ENCODE data around the gene CAV2.

CAV2 gene

DNA sequence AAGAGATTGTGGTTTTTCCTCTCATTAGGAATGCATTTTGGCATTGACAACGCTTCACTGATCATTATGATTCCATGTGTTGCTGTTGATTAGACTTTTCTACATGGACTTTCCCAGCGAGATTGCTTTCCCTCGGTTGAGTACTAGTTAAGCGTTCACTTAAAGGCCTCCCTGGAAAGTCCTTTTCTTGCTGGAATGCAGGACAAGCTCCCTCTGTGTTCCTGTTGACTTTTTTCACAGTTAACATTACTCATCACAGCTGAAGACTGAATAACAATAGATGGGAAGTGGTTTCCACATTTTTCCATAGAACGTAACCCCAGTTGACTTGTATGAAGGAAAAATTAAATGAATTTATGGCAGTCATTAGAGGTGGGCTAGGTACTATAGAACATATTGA is 22.7 kb downstream of the CAV2 start:
- H3K18ac ChIP-seq (ENCODE audit: low read depth in 1 of 2, low read length in 2 of 2) = peak overlapping the region in 1 of 2 experiments; percentile 59
- H2BK12ac ChIP-seq (ENCODE audit: low read length in 2 of 2) = no peak overlapping the region
- no peak overlapping the region for H2BK5ac ChIP-seq (ENCODE audit: low read depth, low read length, poor library complexity, severe bottlenecking)
- H3K4ac ChIP-seq (ENCODE audit: low read depth in 1 of 2, low read length in 2 of 2) = no peak overlapping the region
- H4K91ac ChIP-seq (ENCODE audit: low read length) = no peak overlapping the region
- no peaks in the 10 kb centered on the region for H3K27me3 ChIP-seq (ENCODE audit: control insufficient read depth in 1 of 2, insufficient read depth in 1 of 2, low read length in 2 of 2)
- no peak overlapping the region for H2BK120ac ChIP-seq (ENCODE audit: low read depth, low read length)
- no peak overlapping the region for H3K4me2 ChIP-seq (ENCODE audit: low read length, poor library complexity, severe bottlenecking)
- WGBS = 8% methylated on average over 5 of the region's 5 CpGs
- H3K36me3 ChIP-seq (ENCODE audit: control insufficient read depth in 1 of 2, insufficient read depth in 2 of 2, low read depth in 1 of 2, low read length in 2 of 2) = peaks cover 0 to 9% of the 10 kb centered on the region in 2 experiments
- H3K23ac ChIP-seq (ENCODE audit: low read length in 2 of 2) = no peak overlapping the region
- no peak overlapping the region for H3K14ac ChIP-seq (ENCODE audit: low read length in 2 of 2)
- H4K8ac ChIP-seq (ENCODE audit: low read length) = no peak overlapping the region
- H3K4me3 ChIP-seq (ENCODE audit: insufficient read depth in 1 of 2, low read depth in 1 of 2, low read length in 2 of 2) = no peak overlapping the region
- peak; percentile 79 for DNase-seq
- peak overlapping the region; percentile 96 for H3K27ac ChIP-seq (ENCODE audit: low read length, poor library complexity, severe bottlenecking)
- peaks cover 8% of the 10 kb centered on the region for H3K4me1 ChIP-seq (ENCODE audit: control insufficient read depth, insufficient read depth, low read depth, low read length)
- H2BK15ac ChIP-seq (ENCODE audit: low read depth, poor library complexity, severe bottlenecking) = no peak overlapping the region
- no peaks in the 10 kb centered on the region for H3K9me3 ChIP-seq (ENCODE audit: control insufficient read depth, low read length)
- H3K79me1 ChIP-seq (replicated peaks; ENCODE audit: low read length, poor library complexity, severe bottlenecking) = no peaks in the 10 kb centered on the region
- H2AK5ac ChIP-seq (ENCODE audit: low read length, severe bottlenecking) = no peak overlapping the region
- no peak overlapping the region for H2AFZ ChIP-seq (ENCODE audit: low read depth, low read length)
- peak overlapping the region; percentile 39 for H3K9ac ChIP-seq (ENCODE audit: low read length)

DNA sequence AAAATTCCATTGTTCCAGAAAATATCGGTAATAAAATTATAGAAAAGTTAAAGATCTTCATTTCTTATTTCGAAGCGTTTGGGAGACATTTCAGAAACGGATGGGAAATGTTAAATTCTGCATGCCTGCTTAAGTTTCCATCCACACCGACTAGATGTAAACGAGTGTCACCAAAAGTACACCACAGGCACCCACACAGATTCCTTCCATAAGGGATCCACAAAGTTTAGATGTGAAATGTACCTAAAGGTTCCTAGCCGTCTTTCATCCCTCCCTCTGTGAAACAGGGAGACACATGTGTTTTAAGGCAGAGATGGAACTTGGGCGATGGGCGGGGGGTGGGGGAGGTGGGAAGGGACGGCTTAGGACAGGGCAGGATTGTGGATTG is 24.7 kb downstream of the CAV2 start:
- Histone ChIP-seq H2AK5ac (ENCODE audit: low read length, severe bottlenecking) (no peak overlapping the region), H2BK5ac (ENCODE audit: low read depth, low read length, poor library complexity, severe bottlenecking) (no peak overlapping the region), H4K8ac (ENCODE audit: low read length) (no peak overlapping the region)

DNA sequence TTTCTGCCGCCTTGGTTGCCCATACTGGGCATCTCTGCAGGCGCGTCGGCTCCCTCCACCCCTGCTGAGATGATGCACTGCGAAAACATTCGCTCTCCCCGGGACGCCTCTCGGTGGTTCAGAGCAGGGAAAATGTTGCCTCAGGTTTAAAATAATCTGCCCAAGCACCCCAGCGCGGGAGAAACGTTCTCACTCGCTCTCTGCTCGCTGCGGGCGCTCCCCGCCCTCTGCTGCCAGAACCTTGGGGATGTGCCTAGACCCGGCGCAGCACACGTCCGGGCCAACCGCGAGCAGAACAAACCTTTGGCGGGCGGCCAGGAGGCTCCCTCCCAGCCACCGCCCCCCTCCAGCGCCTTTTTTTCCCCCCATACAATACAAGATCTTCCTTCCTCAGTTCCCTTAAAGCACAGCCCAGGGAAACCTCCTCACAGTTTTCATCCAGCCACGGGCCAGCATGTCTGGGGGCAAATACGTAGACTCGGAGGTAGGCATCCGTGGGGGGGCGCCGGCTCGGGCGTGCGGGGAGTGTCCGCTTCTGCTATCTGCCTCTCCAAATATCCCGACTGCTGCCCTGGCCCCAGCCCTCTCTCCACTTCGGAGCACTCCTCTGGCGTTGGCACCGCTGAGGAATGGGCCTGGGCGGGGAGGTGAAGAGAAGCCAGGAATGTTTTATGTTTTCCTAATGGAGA is 25.2 kb downstream of the CAV2 start, which contains the start of gene CAV1:
Gene CAV1, plus strand, starts transcription at position 428 of the 689 bp plus-strand sequence. Its CDS starts 27 bp downstream, at position 455.
- Histone ChIP-seq H3K14ac (ENCODE audit: low read length in 2 of 2) (peak within 1 kb of the TSS; percentile 19 to 88), H2AFZ (ENCODE audit: low read depth, low read length) (peak within 1 kb of the TSS; percentile 93), H3K4me2 (ENCODE audit: low read length, poor library complexity, severe bottlenecking) (peak within 1 kb of the TSS; percentile 83), H2BK120ac (ENCODE audit: low read depth, low read length) (peak within 1 kb of the TSS; percentile 96), H4K91ac (ENCODE audit: low read length) (peak within 1 kb of the TSS; percentile 96), H3K9me3 (ENCODE audit: control insufficient read depth, low read length) (no peaks in the 10 kb centered on the region), H2AK5ac (ENCODE audit: low read length, severe bottlenecking) (peak within 1 kb of the TSS; percentile 21), H3K27me3 (ENCODE audit: control insufficient read depth in 1 of 2, insufficient read depth in 1 of 2, low read length in 2 of 2) (no peaks in the 10 kb centered on the region), H2BK15ac (ENCODE audit: low read depth, poor library complexity, severe bottlenecking) (peak within 1 kb of the TSS; percentile 96), H3K4me1 (ENCODE audit: control insufficient read depth, insufficient read depth, low read depth, low read length) (peaks cover 8% of the 10 kb centered on the region), H2BK12ac (ENCODE audit: low read length in 2 of 2) (peak within 1 kb of the TSS; percentile 91 to 94), H3K4ac (ENCODE audit: low read depth in 1 of 2, low read length in 2 of 2) (peak within 1 kb of the TSS; percentile 89 to 96), H3K23ac (ENCODE audit: low read length in 2 of 2) (peak within 1 kb of the TSS; percentile 51 to 98), H3K18ac (ENCODE audit: low read depth in 1 of 2, low read length in 2 of 2) (peak within 1 kb of the TSS; percentile 91 to 97), H3K36me3 (ENCODE audit: control insufficient read depth in 1 of 2, insufficient read depth in 2 of 2, low read depth in 1 of 2, low read length in 2 of 2) (peaks cover 0 to 29% of the 10 kb centered on the region in 2 experiments), H3K4me3 (ENCODE audit: insufficient read depth in 1 of 2, low read depth in 1 of 2, low read length in 2 of 2) (peak within 1 kb of the TSS; percentile 81 to 98), H3K9ac (ENCODE audit: low read length) (peak within 1 kb of the TSS; percentile 99), H3K79me1 (replicated peaks; ENCODE audit: low read length, poor library complexity, severe bottlenecking) (no peaks in the 10 kb centered on the region), H4K8ac (ENCODE audit: low read length) (peak within 1 kb of the TSS; percentile 90), H3K27ac (ENCODE audit: low read length, poor library complexity, severe bottlenecking) (peak within 1 kb of the TSS; percentile 96), H2BK5ac (ENCODE audit: low read depth, low read length, poor library complexity, severe bottlenecking) (peak within 1 kb of the TSS; percentile 80)
- under 1% methylated on average over 31 of the region's 42 CpGs for WGBS
- DNase-seq = peak; percentile 93

More for the DNA sequence above, 24.7 kb downstream of the CAV2 start:
- Histone ChIP-seq H3K27me3 (ENCODE audit: control insufficient read depth in 1 of 2, insufficient read depth in 1 of 2, low read length in 2 of 2) (no peaks in the 10 kb centered on the region), H3K4ac (ENCODE audit: low read depth in 1 of 2, low read length in 2 of 2) (no peak overlapping the region), H3K9me3 (ENCODE audit: control insufficient read depth, low read length) (no peaks in the 10 kb centered on the region), H3K36me3 (ENCODE audit: control insufficient read depth in 1 of 2, insufficient read depth in 2 of 2, low read depth in 1 of 2, low read length in 2 of 2) (peaks cover 0 to 24% of the 10 kb centered on the region in 2 experiments), H3K4me1 (ENCODE audit: control insufficient read depth, insufficient read depth, low read depth, low read length) (peaks cover 8% of the 10 kb centered on the region), H3K23ac (ENCODE audit: low read length in 2 of 2) (no peak overlapping the region), H2BK15ac (ENCODE audit: low read depth, poor library complexity, severe bottlenecking) (no peak overlapping the region), H3K4me2 (ENCODE audit: low read length, poor library complexity, severe bottlenecking) (no peak overlapping the region), H3K14ac (ENCODE audit: low read length in 2 of 2) (no peak overlapping the region), H3K79me1 (replicated peaks; ENCODE audit: low read length, poor library complexity, severe bottlenecking) (no peaks in the 10 kb centered on the region), H2BK120ac (ENCODE audit: low read depth, low read length) (no peak overlapping the region), H3K4me3 (ENCODE audit: insufficient read depth in 1 of 2, low read depth in 1 of 2, low read length in 2 of 2) (peak overlapping the region in 1 of 2 experiments; percentile 66), H4K91ac (ENCODE audit: low read length) (no peak overlapping the region), H2BK12ac (ENCODE audit: low read length in 2 of 2) (peak overlapping the region in 1 of 2 experiments; percentile 90), H3K27ac (ENCODE audit: low read length, poor library complexity, severe bottlenecking) (peak overlapping the region; percentile 77), H3K18ac (ENCODE audit: low read depth in 1 of 2, low read length in 2 of 2) (no peak overlapping the region), H2AFZ (ENCODE audit: low read depth, low read length) (no peak overlapping the region), H3K9ac (ENCODE audit: low read length) (peak overlapping the region; percentile 90)
- no peak for DNase-seq
- 7% methylated on average over 3 of the region's 10 CpGs for WGBS

DNA sequence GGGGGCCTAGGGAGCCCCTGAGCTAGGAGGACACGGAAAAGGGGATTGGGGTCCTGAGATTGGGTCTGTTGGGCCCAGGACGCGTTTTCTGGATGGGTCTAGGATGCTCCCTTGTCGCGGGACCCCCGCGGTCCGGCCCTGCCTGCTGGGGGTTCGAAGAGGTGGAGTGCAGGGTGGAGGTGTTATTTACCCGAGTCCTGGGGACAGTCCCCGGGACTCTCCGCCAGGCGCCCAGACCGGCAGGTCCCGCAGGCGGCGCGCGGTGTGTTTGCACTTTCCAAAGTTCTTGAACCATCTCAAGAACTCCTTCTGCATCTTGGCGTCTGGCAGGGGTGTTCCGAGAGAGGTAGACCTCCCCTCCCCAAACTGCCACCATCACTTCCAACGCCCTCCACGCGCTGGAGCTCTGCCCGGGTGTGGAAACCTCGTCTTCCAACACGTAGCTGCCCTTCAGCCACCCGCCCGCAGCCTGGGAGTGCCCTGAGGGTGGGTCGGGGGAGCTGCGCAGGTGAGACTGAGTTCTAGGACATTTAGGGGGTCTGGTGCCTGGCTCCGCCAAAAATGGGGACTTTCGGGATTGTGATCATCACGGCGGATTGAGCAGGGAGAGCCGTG is 25.9 kb downstream of the CAV2 start:
- peak overlapping the region; percentile 90 for H4K8ac ChIP-seq (ENCODE audit: low read length)
- H4K91ac ChIP-seq (ENCODE audit: low read length) = peak overlapping the region; percentile 96
- peak overlapping the region; percentile 89 to 96 for H3K4ac ChIP-seq (ENCODE audit: low read depth in 1 of 2, low read length in 2 of 2)
- H3K9me3 ChIP-seq (ENCODE audit: control insufficient read depth, low read length) = no peaks in the 10 kb centered on the region
- no peaks in the 10 kb centered on the region for H3K27me3 ChIP-seq (ENCODE audit: control insufficient read depth in 1 of 2, insufficient read depth in 1 of 2, low read length in 2 of 2)
- H3K4me3 ChIP-seq (ENCODE audit: insufficient read depth in 1 of 2, low read depth in 1 of 2, low read length in 2 of 2) = peak overlapping the region; percentile 81 to 98
- peak overlapping the region; percentile 80 for H2BK5ac ChIP-seq (ENCODE audit: low read depth, low read length, poor library complexity, severe bottlenecking)
- peak overlapping the region; percentile 99 for H3K9ac ChIP-seq (ENCODE audit: low read length)
- peak overlapping the region; percentile 96 for H2BK120ac ChIP-seq (ENCODE audit: low read depth, low read length)
- peak; percentile 41 for DNase-seq
- H3K27ac ChIP-seq (ENCODE audit: low read length, poor library complexity, severe bottlenecking) = peak overlapping the region; percentile 96
- H2BK12ac ChIP-seq (ENCODE audit: low read length in 2 of 2) = peak overlapping the region; percentile 91 to 94
- peaks cover 0 to 36% of the 10 kb centered on the region in 2 experiments for H3K36me3 ChIP-seq (ENCODE audit: control insufficient read depth in 1 of 2, insufficient read depth in 2 of 2, low read depth in 1 of 2, low read length in 2 of 2)
- peak overlapping the region; percentile 83 for H3K4me2 ChIP-seq (ENCODE audit: low read length, poor library complexity, severe bottlenecking)
- peak overlapping the region; percentile 19 to 88 for H3K14ac ChIP-seq (ENCODE audit: low read length in 2 of 2)
- H3K18ac ChIP-seq (ENCODE audit: low read depth in 1 of 2, low read length in 2 of 2) = peak overlapping the region; percentile 91 to 97
- peak overlapping the region; percentile 51 to 98 for H3K23ac ChIP-seq (ENCODE audit: low read length in 2 of 2)
- no peaks in the 10 kb centered on the region for H3K79me1 ChIP-seq (replicated peaks; ENCODE audit: low read length, poor library complexity, severe bottlenecking)
- H2AK5ac ChIP-seq (ENCODE audit: low read length, severe bottlenecking) = peak overlapping the region; percentile 21
- peak overlapping the region; percentile 93 for H2AFZ ChIP-seq (ENCODE audit: low read depth, low read length)
- WGBS = under 1% methylated on average over 31 of the region's 36 CpGs
- H2BK15ac ChIP-seq (ENCODE audit: low read depth, poor library complexity, severe bottlenecking) = peak overlapping the region; percentile 96
- peaks cover 8% of the 10 kb centered on the region for H3K4me1 ChIP-seq (ENCODE audit: control insufficient read depth, insufficient read depth, low read depth, low read length)
